ENCODE results near the gene EGFR.

EGFR gene

DNA sequence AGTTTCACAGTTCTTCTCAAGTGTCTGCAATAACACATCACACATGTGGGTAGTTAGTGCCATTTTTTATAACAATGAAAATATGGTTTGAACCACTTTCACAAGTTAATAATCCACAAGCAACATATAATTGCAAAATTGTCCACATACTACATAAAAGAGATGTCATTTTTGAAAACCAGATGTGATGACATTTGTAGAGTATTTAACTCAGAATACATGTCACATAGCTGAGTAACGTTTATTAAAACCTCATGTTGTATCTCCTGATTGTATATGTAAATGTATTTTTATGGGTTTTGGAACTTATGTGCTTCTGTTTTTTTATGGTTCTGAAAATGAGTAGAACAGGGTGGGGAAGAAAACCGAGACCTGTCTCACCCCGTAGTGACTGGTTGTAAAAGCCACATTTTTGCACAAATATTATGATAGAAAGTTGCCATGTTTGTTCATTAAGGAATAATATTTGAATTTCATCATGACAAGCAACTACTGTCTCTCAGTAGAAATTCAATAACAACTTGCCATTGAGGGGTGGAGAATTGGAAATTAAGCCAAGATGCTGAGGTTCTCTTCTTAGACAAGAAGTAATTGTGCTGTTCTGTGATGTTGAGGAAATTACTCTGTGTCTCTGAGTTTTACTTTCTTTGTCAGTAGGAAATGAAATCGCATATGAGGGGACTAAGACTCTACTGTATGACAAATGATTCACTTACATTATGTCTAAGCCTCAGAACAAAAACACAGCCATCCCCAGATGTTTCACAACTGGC is 29.2 kb upstream of the EGFR start:
- TF ChIP-seq, protein P1, sequence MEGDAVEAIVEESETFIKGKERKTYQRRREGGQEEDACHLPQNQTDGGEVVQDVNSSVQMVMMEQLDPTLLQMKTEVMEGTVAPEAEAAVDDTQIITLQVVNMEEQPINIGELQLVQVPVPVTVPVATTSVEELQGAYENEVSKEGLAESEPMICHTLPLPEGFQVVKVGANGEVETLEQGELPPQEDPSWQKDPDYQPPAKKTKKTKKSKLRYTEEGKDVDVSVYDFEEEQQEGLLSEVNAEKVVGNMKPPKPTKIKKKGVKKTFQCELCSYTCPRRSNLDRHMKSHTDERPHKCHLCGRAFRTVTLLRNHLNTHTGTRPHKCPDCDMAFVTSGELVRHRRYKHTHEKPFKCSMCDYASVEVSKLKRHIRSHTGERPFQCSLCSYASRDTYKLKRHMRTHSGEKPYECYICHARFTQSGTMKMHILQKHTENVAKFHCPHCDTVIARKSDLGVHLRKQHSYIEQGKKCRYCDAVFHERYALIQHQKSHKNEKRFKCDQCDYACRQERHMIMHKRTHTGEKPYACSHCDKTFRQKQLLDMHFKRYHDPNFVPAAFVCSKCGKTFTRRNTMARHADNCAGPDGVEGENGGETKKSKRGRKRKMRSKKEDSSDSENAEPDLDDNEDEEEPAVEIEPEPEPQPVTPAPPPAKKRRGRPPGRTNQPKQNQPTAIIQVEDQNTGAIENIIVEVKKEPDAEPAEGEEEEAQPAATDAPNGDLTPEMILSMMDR (IDR thresholded peaks at IDR 0.05) = no peak
- Histone ChIP-seq H3K4me3 (no peak overlapping the region), H3K9me3 (no peaks in the 10 kb centered on the region), H3K27me3 (no peaks in the 10 kb centered on the region), H3K36me3 (no peaks in the 10 kb centered on the region), H3K4me1 (no peaks in the 10 kb centered on the region), H3K27ac (no peak overlapping the region)
- intact Hi-C loops (cut with DNase I; ENCODE audit: low total_unique reads) = no loop called here
- no peak for DNase-seq

DNA sequence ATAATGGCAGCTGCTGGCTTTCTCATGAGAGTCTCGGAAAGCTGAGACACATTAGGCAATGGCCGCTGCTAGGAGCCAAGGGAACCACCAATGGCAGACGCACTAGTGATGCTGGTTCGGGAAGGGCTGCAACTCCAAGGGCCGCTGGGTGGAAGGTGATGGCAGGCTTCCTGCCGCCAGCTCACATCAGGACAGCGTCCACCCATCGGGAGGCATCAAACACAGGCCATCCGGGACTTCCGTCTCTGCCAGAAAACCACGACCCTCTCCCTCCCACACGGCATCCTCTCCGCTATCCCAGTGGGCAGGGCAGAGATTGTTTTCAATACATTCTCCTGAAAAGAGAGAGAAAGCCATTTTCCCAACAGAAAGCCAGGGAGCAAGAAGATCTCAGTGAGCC is 27.5 kb upstream of the EGFR start:
- no peaks in the 10 kb centered on the region for H3K4me1 ChIP-seq
- intact Hi-C loops (cut with DNase I; ENCODE audit: low total_unique reads) = no loop called here
- no peaks in the 10 kb centered on the region for H3K27me3 ChIP-seq
- H3K4me3 ChIP-seq = no peak overlapping the region
- H3K27ac ChIP-seq = no peak overlapping the region
- no peaks in the 10 kb centered on the region for H3K36me3 ChIP-seq
- no peak for DNase-seq
- no peaks in the 10 kb centered on the region for H3K9me3 ChIP-seq
- TF ChIP-seq, protein P1 (IDR thresholded peaks at IDR 0.05) = no peak

DNA sequence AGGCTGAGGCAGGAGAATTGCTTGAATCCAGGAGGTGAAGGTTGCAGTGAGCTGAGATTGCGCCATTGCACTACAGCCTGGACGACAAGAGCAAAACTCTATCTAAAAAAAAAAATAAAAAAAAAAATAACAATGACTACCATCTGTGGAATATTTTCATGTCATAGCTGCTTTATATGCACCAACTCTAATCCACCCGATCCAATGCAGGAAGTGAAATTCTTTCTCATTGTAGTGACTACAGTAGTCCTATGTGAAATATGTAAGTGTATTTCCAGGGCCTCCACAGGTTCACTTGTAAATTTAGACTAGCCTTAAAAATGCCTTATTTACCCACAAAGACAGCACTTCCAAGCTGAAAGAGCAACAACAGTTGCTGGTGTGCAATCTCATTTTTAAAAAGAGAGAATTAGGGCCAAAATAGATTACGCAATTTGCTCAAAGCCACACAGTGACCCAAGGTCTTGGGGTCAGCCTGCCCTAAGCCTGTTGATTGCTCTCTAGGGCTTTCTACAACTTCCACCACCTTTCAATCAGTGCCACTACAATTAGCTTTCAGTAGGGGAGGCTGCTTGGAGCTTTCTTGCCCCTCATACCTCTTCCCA is 25.8 kb upstream of the EGFR start:
- TF ChIP-seq, protein P1 (IDR thresholded peaks at IDR 0.05) = no peak
- no peaks in the 10 kb centered on the region for H3K9me3 ChIP-seq
- H3K27me3 ChIP-seq = no peaks in the 10 kb centered on the region
- H3K4me1 ChIP-seq = no peaks in the 10 kb centered on the region
- intact Hi-C loops (cut with DNase I; ENCODE audit: low total_unique reads) = no loop called here
- H3K36me3 ChIP-seq = no peaks in the 10 kb centered on the region
- H3K27ac ChIP-seq = no peak overlapping the region
- no peak for DNase-seq
- H3K4me3 ChIP-seq = no peak overlapping the region

DNA sequence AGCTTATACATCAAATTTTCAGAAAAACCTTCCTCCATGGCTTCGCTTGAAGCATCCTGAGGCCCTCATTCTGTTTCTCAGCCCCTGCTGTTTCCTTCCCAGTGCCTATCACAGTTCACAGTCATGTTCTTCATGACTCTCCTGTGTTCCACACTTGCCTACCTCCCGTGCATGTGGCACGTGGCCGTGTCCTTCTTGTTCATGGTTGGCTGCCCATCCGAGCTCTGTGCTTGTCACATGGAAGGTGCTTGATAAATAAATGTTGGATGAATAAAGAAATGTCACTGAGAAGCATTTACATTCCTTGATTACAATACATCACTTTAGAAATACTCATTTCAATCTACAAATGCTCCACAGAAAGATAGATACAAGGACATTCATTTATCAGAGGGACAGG is 23.7 kb upstream of the EGFR start:
- Histone ChIP-seq H3K4me1 (no peaks in the 10 kb centered on the region), H3K27me3 (no peaks in the 10 kb centered on the region), H3K4me3 (no peak overlapping the region), H3K36me3 (no peaks in the 10 kb centered on the region), H3K9me3 (no peaks in the 10 kb centered on the region), H3K27ac (no peak overlapping the region)
- no peak for DNase-seq
- TF ChIP-seq, protein P1 (IDR thresholded peaks at IDR 0.05) = no peak
- intact Hi-C loops (cut with DNase I; ENCODE audit: low total_unique reads) = no loop called here

DNA sequence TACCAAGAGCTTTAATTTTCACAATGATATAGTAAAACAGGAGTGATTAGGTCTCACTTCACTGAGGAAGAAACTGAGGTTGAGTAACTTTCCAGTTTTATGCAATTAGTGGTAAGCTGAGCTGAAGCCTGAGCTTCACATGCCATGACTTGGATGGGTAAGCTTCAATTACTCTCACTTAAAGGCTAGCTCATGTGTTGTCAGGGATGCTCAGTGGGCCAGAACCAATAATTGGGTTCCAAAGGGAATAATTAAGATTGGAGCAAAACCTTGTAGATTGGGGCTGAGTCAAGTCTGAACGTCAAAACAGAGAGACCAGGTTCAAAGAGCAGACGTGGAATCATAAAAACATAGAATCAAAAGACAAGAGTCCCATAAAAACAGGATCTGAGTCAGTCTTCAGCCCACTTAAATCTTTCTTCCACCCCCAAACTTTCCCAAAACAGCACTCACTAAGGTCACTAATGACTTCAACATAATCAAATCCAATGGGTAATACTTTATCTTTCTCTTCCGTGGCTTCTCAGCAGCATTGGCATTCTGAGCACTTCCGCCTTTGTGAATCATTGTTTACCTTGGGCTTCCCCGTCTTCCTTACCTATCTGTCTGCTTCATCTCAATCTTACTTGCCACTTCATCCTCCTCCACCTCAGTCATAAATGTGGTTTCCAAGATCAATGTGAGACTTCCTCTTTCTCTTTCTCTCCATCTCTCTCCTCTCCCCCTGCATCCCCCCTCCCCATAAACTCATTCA is 23.0 kb upstream of the EGFR start:
- no peaks in the 10 kb centered on the region for H3K9me3 ChIP-seq
- no peaks in the 10 kb centered on the region for H3K36me3 ChIP-seq
- no peaks in the 10 kb centered on the region for H3K4me1 ChIP-seq
- H3K27ac ChIP-seq = no peak overlapping the region
- no peaks in the 10 kb centered on the region for H3K27me3 ChIP-seq
- intact Hi-C loops (cut with DNase I; ENCODE audit: low total_unique reads) = no loop called here
- no peak for DNase-seq
- TF ChIP-seq, protein P1 (IDR thresholded peaks at IDR 0.05) = no peak
- H3K4me3 ChIP-seq = no peak overlapping the region

All from tibial artery (tissue), 4 donors.